Fibroblast of skin of back (primary cell): ENCODE results near the gene GIMAP8.
"Not testable (repeated sequence)": the region's sequence is repeated elsewhere in the genome, so short reads cannot be mapped to it uniquely, and the experiment has no call there.

Source experiments
- DNase-seq: peaks from one replicate; pipeline ENCODE4 v3.0.0-alpha.2; 2013

GIMAP8 gene

DNA sequence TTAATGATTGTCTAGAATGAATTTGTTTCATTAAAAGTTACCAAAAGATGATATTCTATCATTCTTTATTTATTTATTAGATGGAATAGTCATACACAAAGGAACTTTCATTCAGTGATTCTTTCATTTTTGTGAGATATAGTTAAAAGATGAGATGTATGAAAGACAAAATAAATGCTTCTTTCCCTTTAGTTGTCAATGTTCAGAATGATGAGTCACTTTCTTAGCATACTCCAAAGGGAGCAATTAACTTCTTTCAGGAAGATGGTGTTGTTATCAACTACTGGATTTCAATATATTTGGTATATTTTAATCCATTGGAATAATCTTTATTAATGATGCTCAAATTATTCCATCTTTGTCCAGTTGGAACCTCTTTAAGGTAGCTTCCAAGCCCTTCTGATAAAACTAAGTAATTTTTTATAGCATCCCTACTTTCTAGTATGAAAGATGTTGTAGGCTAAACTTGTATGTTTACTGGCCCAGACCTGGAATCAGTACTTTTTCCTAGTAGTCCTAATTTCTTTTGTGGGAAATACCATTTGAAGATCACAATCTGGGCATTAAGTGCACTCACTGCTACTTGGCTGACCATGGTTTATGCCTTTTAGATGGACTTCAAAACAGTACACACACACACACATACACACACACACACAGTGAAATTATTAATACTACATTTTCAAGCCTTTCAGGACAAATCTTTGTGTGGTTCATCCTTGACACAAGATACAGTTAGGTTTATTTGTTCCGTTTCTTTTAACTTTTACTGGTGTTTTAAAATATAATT, 66.7 kb downstream of the GIMAP8 start:
- DNase-seq, result no peak

DNA sequence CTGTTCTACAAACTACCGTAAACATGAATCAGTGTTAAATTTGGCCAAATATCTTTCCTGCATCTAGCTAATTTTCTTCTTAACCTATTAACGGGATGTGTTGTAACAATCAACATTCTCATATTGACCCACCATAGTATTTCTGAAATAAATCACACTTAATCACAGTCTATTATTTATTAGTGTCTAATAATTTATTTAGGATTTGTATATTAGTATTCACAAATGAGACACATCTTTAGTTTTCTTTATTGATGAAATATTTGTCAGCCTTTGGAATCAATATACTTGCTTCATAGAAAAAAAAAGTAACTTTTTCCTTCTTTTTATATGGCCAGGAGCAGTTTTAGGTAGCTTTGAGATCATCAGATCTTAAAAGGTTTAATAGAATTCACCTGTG, 68.9 kb downstream of the GIMAP8 start:
- DNase-seq, result no peak

DNA sequence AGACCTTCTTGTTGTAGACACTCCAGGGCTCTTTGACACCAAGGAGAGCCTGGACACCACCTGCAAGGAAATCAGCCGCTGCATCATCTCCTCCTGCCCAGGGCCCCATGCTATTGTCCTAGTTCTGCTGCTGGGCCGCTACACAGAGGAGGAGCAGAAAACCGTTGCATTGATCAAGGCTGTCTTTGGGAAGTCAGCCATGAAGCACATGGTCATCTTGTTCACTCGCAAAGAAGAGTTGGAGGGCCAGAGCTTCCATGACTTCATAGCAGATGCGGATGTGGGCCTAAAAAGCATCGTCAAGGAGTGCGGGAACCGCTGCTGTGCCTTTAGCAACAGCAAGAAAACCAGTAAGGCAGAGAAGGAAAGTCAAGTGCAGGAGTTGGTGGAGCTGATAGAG, 69.7 kb downstream of the GIMAP8 start:
- DNase-seq, result no peak

DNA sequence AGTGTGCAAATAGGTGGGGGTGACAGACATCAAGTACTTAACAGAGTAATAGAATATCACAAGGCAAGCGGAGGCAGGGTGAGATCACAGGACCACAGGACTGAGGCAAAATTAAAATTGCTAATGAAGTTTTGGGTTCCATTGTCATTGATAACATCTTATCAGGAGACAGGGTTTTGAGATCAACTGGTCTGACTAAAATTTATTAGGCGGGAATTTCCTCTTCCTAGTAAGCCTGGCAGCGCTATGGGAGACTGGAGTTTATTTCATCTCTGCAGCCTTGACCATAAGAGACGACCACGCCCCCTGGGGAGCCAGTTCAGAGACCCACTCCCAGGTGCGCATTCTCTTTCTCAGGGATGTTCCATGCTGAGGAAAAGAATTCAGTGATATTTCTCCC, 72.5 kb downstream of the GIMAP8 start:
- DNase-seq, result not testable (repeated sequence)

DNA sequence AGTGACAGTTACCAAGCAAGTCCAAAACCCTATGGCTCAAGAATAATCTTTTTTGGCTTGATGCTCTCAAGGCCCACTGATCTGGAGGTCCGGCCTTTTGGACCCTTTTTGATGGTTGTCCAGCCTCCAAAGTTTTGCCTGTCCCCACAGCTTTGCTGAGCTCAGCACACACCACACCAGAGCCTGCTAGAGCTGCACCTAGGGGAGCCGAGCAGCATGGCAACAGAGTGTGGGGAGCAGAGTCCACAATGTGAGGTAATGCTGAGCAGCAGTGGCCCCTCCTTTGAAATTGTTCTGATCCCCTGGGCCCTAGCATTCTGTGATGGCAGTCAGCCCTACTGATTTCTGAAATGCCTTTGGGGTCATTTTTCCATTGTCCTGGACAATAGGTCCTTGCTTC, 73.6 kb downstream of the GIMAP8 start:
- no peak for DNase-seq
